Measurements from ENCODE around the gene HMG20A.

DNA sequence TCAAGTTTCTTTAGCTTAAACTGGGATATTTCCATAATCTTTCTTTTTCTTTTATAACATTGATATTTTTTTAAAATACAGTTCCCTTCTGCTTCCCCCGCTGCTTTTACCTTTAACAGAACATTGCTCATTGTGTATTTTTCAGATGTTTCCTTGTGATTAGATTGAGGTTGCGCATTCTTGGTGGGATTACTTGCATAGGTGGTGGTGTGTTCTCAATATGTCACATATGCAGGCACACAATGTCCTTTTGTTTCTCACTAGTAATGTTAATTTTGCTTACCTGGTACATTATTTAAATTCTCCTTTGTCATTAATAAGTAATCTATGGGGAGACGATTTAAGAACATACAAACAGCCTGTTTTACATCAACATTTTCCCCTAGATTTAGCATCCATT is 48.2 kb downstream of the HMG20A start:
- no peak for TF ChIP-seq TOX (CRISPR knock-in tag; IDR thresholded peaks at IDR 0.05; ENCODE audit: borderline replicate concordance)
- TF ChIP-seq, protein P1, sequence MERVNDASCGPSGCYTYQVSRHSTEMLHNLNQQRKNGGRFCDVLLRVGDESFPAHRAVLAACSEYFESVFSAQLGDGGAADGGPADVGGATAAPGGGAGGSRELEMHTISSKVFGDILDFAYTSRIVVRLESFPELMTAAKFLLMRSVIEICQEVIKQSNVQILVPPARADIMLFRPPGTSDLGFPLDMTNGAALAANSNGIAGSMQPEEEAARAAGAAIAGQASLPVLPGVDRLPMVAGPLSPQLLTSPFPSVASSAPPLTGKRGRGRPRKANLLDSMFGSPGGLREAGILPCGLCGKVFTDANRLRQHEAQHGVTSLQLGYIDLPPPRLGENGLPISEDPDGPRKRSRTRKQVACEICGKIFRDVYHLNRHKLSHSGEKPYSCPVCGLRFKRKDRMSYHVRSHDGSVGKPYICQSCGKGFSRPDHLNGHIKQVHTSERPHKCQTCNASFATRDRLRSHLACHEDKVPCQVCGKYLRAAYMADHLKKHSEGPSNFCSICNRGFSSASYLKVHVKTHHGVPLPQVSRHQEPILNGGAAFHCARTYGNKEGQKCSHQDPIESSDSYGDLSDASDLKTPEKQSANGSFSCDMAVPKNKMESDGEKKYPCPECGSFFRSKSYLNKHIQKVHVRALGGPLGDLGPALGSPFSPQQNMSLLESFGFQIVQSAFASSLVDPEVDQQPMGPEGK (CRISPR knock-in tag; IDR thresholded peaks at IDR 0.05; ENCODE audit: borderline replicate concordance) = no peak
- no peak for TF ChIP-seq ARNTL (CRISPR knock-in tag; IDR thresholded peaks at IDR 0.05; ENCODE audit: borderline replicate concordance, low read depth)
- no peak for TF ChIP-seq ZFP30 (CRISPR knock-in tag; IDR thresholded peaks at IDR 0.05)
- no peak for TF ChIP-seq ZNF565 (CRISPR knock-in tag; conservative IDR thresholded peaks at IDR 0.05; ENCODE audit: low read depth)
- TF ChIP-seq GLIS3 (CRISPR knock-in tag; IDR thresholded peaks at IDR 0.05) = no peak
- TF ChIP-seq BACH2 (CRISPR knock-in tag; IDR thresholded peaks at IDR 0.05; ENCODE audit: borderline replicate concordance) = no peak
- TF ChIP-seq, protein P2, sequence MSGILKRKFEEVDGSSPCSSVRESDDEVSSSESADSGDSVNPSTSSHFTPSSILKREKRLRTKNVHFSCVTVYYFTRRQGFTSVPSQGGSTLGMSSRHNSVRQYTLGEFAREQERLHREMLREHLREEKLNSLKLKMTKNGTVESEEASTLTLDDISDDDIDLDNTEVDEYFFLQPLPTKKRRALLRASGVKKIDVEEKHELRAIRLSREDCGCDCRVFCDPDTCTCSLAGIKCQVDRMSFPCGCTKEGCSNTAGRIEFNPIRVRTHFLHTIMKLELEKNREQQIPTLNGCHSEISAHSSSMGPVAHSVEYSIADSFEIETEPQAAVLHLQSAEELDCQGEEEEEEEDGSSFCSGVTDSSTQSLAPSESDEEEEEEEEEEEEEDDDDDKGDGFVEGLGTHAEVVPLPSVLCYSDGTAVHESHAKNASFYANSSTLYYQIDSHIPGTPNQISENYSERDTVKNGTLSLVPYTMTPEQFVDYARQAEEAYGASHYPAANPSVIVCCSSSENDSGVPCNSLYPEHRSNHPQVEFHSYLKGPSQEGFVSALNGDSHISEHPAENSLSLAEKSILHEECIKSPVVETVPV (CRISPR knock-in tag; IDR thresholded peaks at IDR 0.05) = no peak
- no peak for TF ChIP-seq ZC3H10 (CRISPR knock-in tag; IDR thresholded peaks at IDR 0.05)
- no peak for TF ChIP-seq CSDC2 (CRISPR knock-in tag; IDR thresholded peaks at IDR 0.05)
- no peak for TF ChIP-seq PPARA (CRISPR knock-in tag; IDR thresholded peaks at IDR 0.05; ENCODE audit: borderline replicate concordance)
- TF ChIP-seq ZNF70 (CRISPR knock-in tag; IDR thresholded peaks at IDR 0.05) = no peak
- TF ChIP-seq TCF4 (CRISPR knock-in tag; IDR thresholded peaks at IDR 0.05; ENCODE audit: borderline replicate concordance) = no peak
- TF ChIP-seq RARB (CRISPR knock-in tag; IDR thresholded peaks at IDR 0.05) = no peak

All from SK-N-SH treated with all-trans-retinoic acid at 6 μM for 48 hours (cell line).